Spleen (tissue), 11 donors: ENCODE data around the gene CAND2. TPM values are rescaled to one million over a fixed set of nuclear protein-coding genes. Genes with fewer than 3 reads are reported as not detected.

Source experiments
- DNase-seq: peaks from one replicate; pipeline ENCODE4 v3.0.0-alpha.2; 2020
- H3K27ac ChIP-seq, 8 donors: fragments of 200-600 bp; sonication (generic) in 7 of 8; 1 replicate in 4 of 8; 2 replicates in 4 of 8; pipeline versions ENCODE4 v1.5.0 to v1.8.0; 2016 to 2021; ENCODE audit warnings: inconsistent platforms in 4 of 8, mild to moderate bottlenecking in 4 of 8, moderate library complexity in 1 of 8
- H3K27me3 ChIP-seq, 7 donors: fragments of 200-600 bp; sonication (generic) in 6 of 7; replicated peaks in 1 of 7; 1 replicate in 4 of 7; 2 replicates in 3 of 7; pipeline versions ENCODE4 v1.5.0 to v1.8.0; 2016 to 2021; ENCODE audit warnings: inconsistent platforms in 3 of 7, mild to moderate bottlenecking in 1 of 7
- H3K36me3 ChIP-seq, 6 donors: fragments of 200-600 bp; sonication (generic) in 5 of 6; 1 replicate in 4 of 6; 2 replicates in 2 of 6; pipeline versions ENCODE4 v1.5.0 to v1.8.0; 2016 to 2021; ENCODE audit warnings: inconsistent platforms in 2 of 6
- H3K4me1 ChIP-seq, 6 donors: fragments of 200-600 bp; sonication (generic) in 5 of 6; 1 replicate in 3 of 6; 2 replicates in 3 of 6; pipeline versions ENCODE4 v1.5.0 to v1.8.0; 2016 to 2021; ENCODE audit warnings: inconsistent platforms in 3 of 6
- H3K4me3 ChIP-seq, 8 donors: fragments of 200-600 bp; sonication (generic) in 7 of 8; 1 replicate in 4 of 8; 2 replicates in 4 of 8; pipeline versions ENCODE4 v1.5.0 to v1.8.0; 2016 to 2021; ENCODE audit warnings: inconsistent platforms in 4 of 8, mild to moderate bottlenecking in 4 of 8, moderate library complexity in 2 of 8
- H3K9me3 ChIP-seq, 8 donors: fragments of 200-600 bp; sonication (generic) in 7 of 8; 1 replicate in 4 of 8; 2 replicates in 4 of 8; pipeline versions ENCODE4 v1.5.0 to v1.8.0; 2016 to 2021; ENCODE audit warnings: inconsistent platforms in 4 of 8
- POLR2A ChIP-seq, 3 donors: fragments of 450-650 bp; IDR thresholded peaks; one replicate each; pipeline ENCODE4 v1.5.1; 2017; ENCODE audit warnings: antibody characterized with exemption in 3 of 3, mild to moderate bottlenecking in 1 of 3
- POLR2AphosphoS5 ChIP-seq, 3 donors: sonication (generic); formaldehyde crosslinking; IDR thresholded peaks; one replicate each; pipeline ENCODE4 v1.5.1; 2017; ENCODE audit warnings: antibody characterized with exemption in 3 of 3
- WGBS, 5 donors: extraction: QIAGEN DNeasy Blood & Tissue Kit in 3 of 5; methylation state at CpG; one replicate each; pipeline versions ENCODE4 v1.1.5 to v1.1.7; 2013 to 2018; 5-methylcytosine and 5-hydroxymethylcytosine counted together
- intact Hi-C: fragments of 100-400 bp; cut with DNase I; formaldehyde crosslinking; loops from one replicate; pipeline ENCODE4 v1.15.0; 2023; ENCODE audit warnings: low total_unique reads
- polyA plus RNA-seq, 3 donors: library from polyadenylated mRNA; stranded (reverse); fragments of 200-250 nt; gene quantifications; one replicate each; pipeline ENCODE4 v1.2.1, GENCODE V29; 2013
- total RNA-seq, 7 donors: library from RNA; depleted of rRNA in 3 of 7; stranded (reverse); fragments of >200 nt in 3 of 7; fragmentation: NEBNext Ultra II Directional in 4 of 7; extraction: Animal tissue kit (Norgen Biotek cat#: 25700) in 4 of 7; gene quantifications; one replicate each; pipeline versions ENCODE4 v1.1.0 to v1.2.1, GENCODE V29; 2016 to 2021
- TF ChIP-seq, protein P1 (sequence below), 11 experiments: fragments of 200-600 bp in 7 of 11; fragments of 450-650 bp in 4 of 11; sonication (generic) in 4 of 11; IDR thresholded peaks in 8 of 11; conservative IDR thresholded peaks in 3 of 11; 1 replicate in 7 of 11; 2 replicates in 4 of 11; pipeline versions ENCODE4 v1.4.0 to v1.8.0; 2016 to 2021; ENCODE audit warnings: antibody characterized with exemption in 11 of 11, inconsistent platforms in 4 of 11, mild to moderate bottlenecking in 1 of 11
- donor health status: healthy with polysubstance abuse.
- donor health status: DM: no; HTN: no; CAD: no; lungs with moderate emphysema.
- donor health status: DM: no; HTN: no; CAD: no.
- donor health status: Bipolar disorder and iron deficiency.
- donor health status: healthy.
- donor health status: DM: no; HTN: no; CAD: no.
- donor health status: DM: yes; HTN: yes; CAD: no.

CAND2 gene
- total and polyA plus RNA-seq, 10 donors, result 0.78 to 12.2 (median 7.5) TPM

DNA sequence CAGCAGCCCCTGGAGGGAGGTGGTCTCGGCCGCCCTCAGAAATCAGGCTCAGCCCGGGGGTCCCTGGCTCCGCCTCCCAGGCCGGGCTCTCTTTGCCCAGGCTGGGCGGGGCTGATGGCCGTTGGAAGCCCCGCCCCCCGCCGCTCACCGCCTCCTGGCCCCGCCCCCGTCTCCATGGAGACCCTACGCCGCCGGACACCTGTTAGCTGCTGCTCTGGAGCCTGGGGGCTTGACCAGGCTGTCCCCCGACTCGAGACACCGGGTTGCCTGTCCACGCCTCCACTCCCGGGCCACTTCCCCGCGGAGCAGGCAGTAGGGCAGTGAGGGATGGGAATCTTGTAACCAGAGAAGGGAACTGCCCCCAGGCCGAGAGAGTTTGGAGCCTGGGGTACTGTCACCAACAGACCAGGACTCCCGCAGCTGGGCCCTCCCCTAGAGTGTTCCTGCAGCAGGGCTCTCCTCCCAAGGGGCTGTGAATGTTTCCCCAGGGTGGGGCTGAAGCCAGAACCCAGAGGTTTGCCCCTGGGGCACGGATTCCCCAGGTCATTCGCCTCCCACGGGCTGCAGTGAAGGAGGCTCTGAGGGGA is 72.6 kb downstream of the CAND2 start:
- H3K4me1 ChIP-seq, result peaks cover 3 to 36% (median 19%) of the 10 kb centered on the region in 6 donors
- intact Hi-C loops, result no loop called here
- TF ChIP-seq POLR2A (IDR thresholded peaks at IDR 0.05), result no peak
- TF ChIP-seq, protein P1, sequence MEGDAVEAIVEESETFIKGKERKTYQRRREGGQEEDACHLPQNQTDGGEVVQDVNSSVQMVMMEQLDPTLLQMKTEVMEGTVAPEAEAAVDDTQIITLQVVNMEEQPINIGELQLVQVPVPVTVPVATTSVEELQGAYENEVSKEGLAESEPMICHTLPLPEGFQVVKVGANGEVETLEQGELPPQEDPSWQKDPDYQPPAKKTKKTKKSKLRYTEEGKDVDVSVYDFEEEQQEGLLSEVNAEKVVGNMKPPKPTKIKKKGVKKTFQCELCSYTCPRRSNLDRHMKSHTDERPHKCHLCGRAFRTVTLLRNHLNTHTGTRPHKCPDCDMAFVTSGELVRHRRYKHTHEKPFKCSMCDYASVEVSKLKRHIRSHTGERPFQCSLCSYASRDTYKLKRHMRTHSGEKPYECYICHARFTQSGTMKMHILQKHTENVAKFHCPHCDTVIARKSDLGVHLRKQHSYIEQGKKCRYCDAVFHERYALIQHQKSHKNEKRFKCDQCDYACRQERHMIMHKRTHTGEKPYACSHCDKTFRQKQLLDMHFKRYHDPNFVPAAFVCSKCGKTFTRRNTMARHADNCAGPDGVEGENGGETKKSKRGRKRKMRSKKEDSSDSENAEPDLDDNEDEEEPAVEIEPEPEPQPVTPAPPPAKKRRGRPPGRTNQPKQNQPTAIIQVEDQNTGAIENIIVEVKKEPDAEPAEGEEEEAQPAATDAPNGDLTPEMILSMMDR (IDR thresholded peaks at IDR 0.05 in 8 of 11, conservative IDR thresholded peaks at IDR 0.05 in 3 of 11), result no peak
- no peak for TF ChIP-seq POLR2AphosphoS5 (IDR thresholded peaks at IDR 0.05)
- peak; percentile 85 for DNase-seq
- H3K9me3 ChIP-seq, result peaks cover 0 to 16% (median 9%) of the 10 kb centered on the region in 8 donors
- no peak overlapping the region for H3K27ac ChIP-seq
- H3K27me3 ChIP-seq, result peaks cover 0 to 23% (median 7%) of the 10 kb centered on the region in 7 donors
- WGBS, 5 donors, result 10 to 34% (median 15%) methylated on average over 6 to 28 of the region's 28 CpGs
- no peaks in the 10 kb centered on the region for H3K36me3 ChIP-seq
- H3K4me3 ChIP-seq, result peak overlapping the region in 7 of 8 donors; percentile 8 to 67 (median 34)

DNA sequence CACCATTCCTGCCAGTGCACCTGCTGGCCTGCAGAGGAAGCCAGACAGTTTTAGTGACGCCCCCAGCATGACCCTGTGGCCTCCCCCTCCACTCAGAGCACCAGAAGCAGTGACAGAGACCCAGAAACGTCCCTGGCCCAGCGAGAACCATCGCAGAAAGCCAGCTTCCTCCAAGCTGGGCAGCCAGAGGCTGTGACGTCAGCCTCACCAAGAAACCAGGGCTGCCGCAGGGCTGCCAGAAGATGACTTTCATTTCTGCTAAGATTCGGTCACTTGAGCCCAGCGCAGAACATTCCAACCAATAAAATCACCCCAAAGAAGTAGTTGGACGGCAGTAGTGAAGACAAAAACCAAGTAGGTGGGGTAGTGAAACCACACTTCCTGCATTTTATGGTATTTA is 74.5 kb downstream of the CAND2 start:
- Histone ChIP-seq H3K4me1 (peaks cover 7 to 41% (median 24%) of the 10 kb centered on the region in 6 donors), H3K4me3 (no peak overlapping the region), H3K27ac (peak overlapping the region in 5 of 8 donors; percentile 16 to 72 (median 37)), H3K36me3 (no peaks in the 10 kb centered on the region), H3K27me3 (peaks cover 0 to 29% (median 11%) of the 10 kb centered on the region in 7 donors), H3K9me3 (peaks cover 0 to under 1% (median 0%) of the 10 kb centered on the region in 8 donors)
- peak; percentile 88 for DNase-seq
- TF ChIP-seq POLR2AphosphoS5 (IDR thresholded peaks at IDR 0.05), result peak in 1 of 3 donors; percentile 42
- TF ChIP-seq, protein P1 (IDR thresholded peaks at IDR 0.05 in 8 of 11, conservative IDR thresholded peaks at IDR 0.05 in 3 of 11), result no peak
- 41 to 58% (median 49%) methylated on average over 4 to 9 of the region's 9 CpGs for WGBS, 5 donors
- intact Hi-C loops, result no loop called here

DNA sequence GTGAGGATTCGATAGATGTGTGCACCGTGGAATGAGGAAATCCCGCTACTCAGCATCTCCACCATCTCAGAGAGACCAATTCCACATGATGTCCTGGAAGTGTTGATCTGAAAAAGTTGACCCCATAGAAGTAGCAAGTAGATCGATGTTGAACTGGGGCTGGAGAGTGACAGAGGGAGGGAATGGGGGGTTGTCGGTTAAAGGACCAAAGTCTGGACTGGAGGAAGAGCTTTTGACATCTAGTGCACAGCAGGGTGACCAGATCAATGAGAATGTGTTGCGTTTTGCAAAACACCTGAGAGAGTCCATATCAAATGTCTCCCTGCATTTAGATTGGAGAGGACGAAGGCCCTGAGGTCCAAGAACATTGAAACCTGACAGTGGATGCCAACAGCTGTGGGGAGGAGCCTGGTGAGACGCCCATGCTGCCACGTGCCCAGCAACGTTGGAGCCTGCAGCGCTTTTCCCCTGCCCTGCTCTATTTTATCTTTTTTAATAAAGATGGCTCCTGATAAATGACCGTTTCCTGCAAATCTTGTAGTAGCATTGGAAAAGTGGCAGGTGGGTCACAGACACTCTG is 75.0 kb downstream of the CAND2 start:
- DNase-seq, result no peak
- 75 to 88% (median 81%) methylated on average over 12 of the region's 12 CpGs for WGBS, 5 donors
- H3K27ac ChIP-seq, result peak overlapping the region in 2 of 8 donors; percentile 52 to 72
- peaks cover 0 to 35% (median 17%) of the 10 kb centered on the region in 7 donors for H3K27me3 ChIP-seq
- H3K4me1 ChIP-seq, result peaks cover 7 to 47% (median 29%) of the 10 kb centered on the region in 6 donors
- TF ChIP-seq, protein P1 (IDR thresholded peaks at IDR 0.05 in 8 of 11, conservative IDR thresholded peaks at IDR 0.05 in 3 of 11), result no peak
- TF ChIP-seq POLR2A (IDR thresholded peaks at IDR 0.05) (no peak), POLR2AphosphoS5 (IDR thresholded peaks at IDR 0.05) (no peak)
- intact Hi-C loops, result no loop called here
- no peaks in the 10 kb centered on the region for H3K36me3 ChIP-seq
- H3K9me3 ChIP-seq, result no peaks in the 10 kb centered on the region
- no peak overlapping the region for H3K4me3 ChIP-seq
